Gastroesophageal sphincter (tissue), 4 donors: ENCODE results near the gene SGSM1. TPM values are rescaled to one million over a fixed set of nuclear protein-coding genes. Genes with fewer than 3 reads are reported as not detected.

Experiments used
- ATAC-seq: fragments of 150-250 bp; one replicate; pipeline ENCODE4 v1.9.1; 2016; ENCODE audit warnings: mild to moderate bottlenecking, moderate library complexity
- H3K27ac ChIP-seq, 4 donors: fragments of 200-600 bp; sonication (generic) in 3 of 4; 1 replicate in 3 of 4; 2 replicates in 1 of 4; pipeline ENCODE4 v1.5.1; 2016 to 2019
- H3K27me3 ChIP-seq: fragments of 200-600 bp; sonication (generic); one replicate; pipeline ENCODE4 v1.5.1; 2019
- H3K36me3 ChIP-seq, 2 donors: fragments of 200-600 bp; sonication (generic); one replicate each; pipeline ENCODE4 v1.5.1; 2019; ENCODE audit warnings: control low read depth in 1 of 2
- H3K4me1 ChIP-seq, 3 donors: fragments of 200-600 bp; sonication (generic); 1 replicate in 2 of 3; 2 replicates in 1 of 3; pipeline ENCODE4 v1.5.1; 2016 to 2019; ENCODE audit warnings: control low read depth in 2 of 3
- H3K4me3 ChIP-seq, 2 donors: fragments of 200-600 bp; sonication (generic); one replicate each; pipeline ENCODE4 v1.5.1; 2019; ENCODE audit warnings: mild to moderate bottlenecking in 1 of 2, moderate library complexity in 1 of 2
- H3K9me3 ChIP-seq, 3 donors: fragments of 200-600 bp; sonication (generic); one replicate each; pipeline ENCODE4 v1.5.1; 2017 to 2019; ENCODE audit warnings: control low read depth in 2 of 3
- CTCF ChIP-seq, 4 experiments: fragments of 200-600 bp in 2 of 4; fragments of 450-650 bp in 2 of 4; sonication (generic) in 1 of 4; IDR thresholded peaks; one replicate each; pipeline ENCODE4 v1.5.1; 2017 to 2019; ENCODE audit warnings: antibody characterized with exemption in 4 of 4, mild to moderate bottlenecking in 2 of 4, moderate library complexity in 2 of 4
- EP300 ChIP-seq: sonication (generic); formaldehyde crosslinking; IDR thresholded peaks from one replicate; pipeline ENCODE4 v1.6.1; 2017; ENCODE audit warnings: antibody characterized with exemption, mild to moderate bottlenecking
- POLR2A ChIP-seq, 2 donors: fragments of 450-650 bp; IDR thresholded peaks; one replicate each; pipeline ENCODE4 v1.6.1; 2017; ENCODE audit warnings: antibody characterized with exemption in 2 of 2, mild to moderate bottlenecking in 2 of 2, moderate library complexity in 1 of 2
- POLR2AphosphoS5 ChIP-seq: sonication (generic); formaldehyde crosslinking; IDR thresholded peaks from one replicate; pipeline ENCODE4 v1.6.1; 2017; ENCODE audit warnings: antibody characterized with exemption
- WGBS, 2 donors: methylation state at CpG; one replicate each; pipeline ENCODE4 v1.1.5; 2018; ENCODE audit warnings: low coverage in 1 of 2; 5-methylcytosine and 5-hydroxymethylcytosine counted together
- total RNA-seq, 4 donors: library from RNA; depleted of rRNA; stranded (reverse); fragments of >200 nt; gene quantifications; one replicate each; pipeline ENCODE4 v1.1.0, GENCODE V29; 2016

The SGSM1 gene
- total RNA-seq, 4 donors from 2014 or later, result 1.8 to 4.2 (median 2.4) TPM

GRCh38 chr22:24947383-24947782 lies 141.4 kb downstream of the SGSM1 start:
- no peak overlapping the region for H3K27ac ChIP-seq
- ATAC-seq, result no peak
- no peaks in the 10 kb centered on the region for H3K36me3 ChIP-seq
- H3K4me3 ChIP-seq, result no peak overlapping the region
- H3K27me3 ChIP-seq, result peaks cover 31% of the 10 kb centered on the region
- H3K9me3 ChIP-seq, result no peaks in the 10 kb centered on the region
- no peak for TF ChIP-seq CTCF (IDR thresholded peaks at IDR 0.05)
- H3K4me1 ChIP-seq, result peaks cover 0 to 18% (median 0%) of the 10 kb centered on the region in 3 donors
- 100% methylated on average over 1 to 2 of the region's 7 CpGs for WGBS, 2 donors

DNA sequence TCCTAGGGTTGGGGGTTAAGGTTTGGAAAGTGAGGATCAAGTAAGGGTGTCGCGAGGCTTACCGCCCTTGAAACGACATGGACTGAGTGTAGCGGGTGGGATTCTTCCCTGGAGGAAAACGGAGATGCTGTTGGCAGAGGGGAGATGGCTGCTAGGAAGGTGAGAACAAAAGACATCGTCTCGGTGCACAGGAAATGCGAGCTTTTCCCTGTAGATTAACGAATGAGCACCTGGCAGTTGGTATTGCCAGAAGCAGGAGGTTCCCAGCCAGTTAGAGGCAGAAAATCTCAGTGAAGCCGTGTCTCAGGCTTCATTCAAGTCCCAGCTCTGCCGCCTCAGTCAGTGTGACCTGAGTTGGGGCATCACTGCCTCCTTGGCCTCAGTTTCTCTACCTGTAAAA lies 141.9 kb downstream of the SGSM1 start:
- Histone ChIP-seq H3K36me3 (no peaks in the 10 kb centered on the region), H3K27me3 (peaks cover 31% of the 10 kb centered on the region), H3K9me3 (no peaks in the 10 kb centered on the region), H3K4me3 (no peak overlapping the region), H3K4me1 (peaks cover 0 to 21% (median 0%) of the 10 kb centered on the region in 3 donors), H3K27ac (no peak overlapping the region)
- WGBS, 2 donors, result 20 to 55% methylated on average over 1 to 12 of the region's 12 CpGs
- no peak for TF ChIP-seq POLR2AphosphoS5
- no peak for TF ChIP-seq CTCF (IDR thresholded peaks at IDR 0.05)
- no peak for TF ChIP-seq EP300
- TF ChIP-seq POLR2A (IDR thresholded peaks at IDR 0.05), result no peak
- no peak for ATAC-seq

- WGBS, 2 donors, result 79 to 81% methylated on average over 5 to 11 of the region's 13 CpGs
Measured at GRCh38 chr22:24948356-24949202, 142.6 kb downstream of the SGSM1 start.

GRCh38 chr22:24950272-24950902 lies 144.4 kb downstream of the SGSM1 start:
- H3K9me3 ChIP-seq, result no peaks in the 10 kb centered on the region
- H3K27me3 ChIP-seq, result peaks cover 24% of the 10 kb centered on the region
- TF ChIP-seq EP300 (no peak), POLR2AphosphoS5 (no peak), POLR2A (IDR thresholded peaks at IDR 0.05) (no peak), CTCF (IDR thresholded peaks at IDR 0.05) (no peak)
- ATAC-seq, result no peak
- WGBS, 2 donors, result 18% methylated on average over 5 of the region's 7 CpGs; no CpG with 5 or more reads in 1 of the 2 donors
- H3K4me1 ChIP-seq, result peaks cover 0 to 42% (median 9%) of the 10 kb centered on the region in 3 donors
- no peaks in the 10 kb centered on the region for H3K36me3 ChIP-seq
- no peak overlapping the region for H3K27ac ChIP-seq
- H3K4me3 ChIP-seq, result no peak overlapping the region

More at GRCh38 chr22:24948356-24949202, 142.6 kb downstream of the SGSM1 start:
- peaks cover 0 to 28% (median under 1%) of the 10 kb centered on the region in 3 donors for H3K4me1 ChIP-seq
- TF ChIP-seq CTCF (IDR thresholded peaks at IDR 0.05), result no peak
- TF ChIP-seq EP300, result no peak
- TF ChIP-seq POLR2A (IDR thresholded peaks at IDR 0.05), result no peak
- TF ChIP-seq POLR2AphosphoS5, result no peak
- ATAC-seq, result no peak
- H3K27me3 ChIP-seq, result peaks cover 31% of the 10 kb centered on the region
- no peak overlapping the region for H3K27ac ChIP-seq
- H3K36me3 ChIP-seq, result no peaks in the 10 kb centered on the region
- H3K9me3 ChIP-seq, result no peaks in the 10 kb centered on the region
- no peak overlapping the region for H3K4me3 ChIP-seq
